OCI-M2 (cell line): ENCODE results near the gene PSG3.
"Not testable (repeated sequence)": the region's sequence is repeated elsewhere in the genome, so short reads cannot be mapped to it uniquely, and the experiment has no call there.

Source experiments
- DNase-seq: peaks from one replicate; lab custom pipeline; 2025; ENCODE audit not compliant: unreplicated experiment; lab: John Stamatoyannopoulos, UW

PSG3 gene

DNA sequence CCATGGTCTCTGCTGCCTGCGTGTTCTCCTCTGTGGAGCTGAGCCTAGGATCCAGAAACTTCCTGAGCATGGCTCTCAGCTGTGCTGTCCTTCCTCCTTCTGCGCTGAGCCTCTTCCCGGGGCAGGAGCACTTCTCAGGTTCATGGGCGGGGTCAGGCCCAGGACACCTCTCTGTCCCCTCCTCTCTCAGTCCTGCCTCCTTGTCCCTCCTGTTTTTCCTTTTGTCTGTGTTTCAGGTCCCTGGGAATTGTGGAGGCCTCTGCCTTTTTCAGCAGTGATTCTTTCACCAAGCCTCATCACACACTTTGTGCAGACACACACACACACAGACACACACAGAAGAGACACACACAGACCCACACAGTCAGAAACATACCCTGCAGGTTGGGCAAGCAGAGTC lies at the start of gene PSG3:
TSS of gene PSG3 (minus strand) at position 101 of the 400 bp plus-strand sequence. CDS start at position 4, 97 bp downstream.
- not testable (repeated sequence) for DNase-seq

DNA sequence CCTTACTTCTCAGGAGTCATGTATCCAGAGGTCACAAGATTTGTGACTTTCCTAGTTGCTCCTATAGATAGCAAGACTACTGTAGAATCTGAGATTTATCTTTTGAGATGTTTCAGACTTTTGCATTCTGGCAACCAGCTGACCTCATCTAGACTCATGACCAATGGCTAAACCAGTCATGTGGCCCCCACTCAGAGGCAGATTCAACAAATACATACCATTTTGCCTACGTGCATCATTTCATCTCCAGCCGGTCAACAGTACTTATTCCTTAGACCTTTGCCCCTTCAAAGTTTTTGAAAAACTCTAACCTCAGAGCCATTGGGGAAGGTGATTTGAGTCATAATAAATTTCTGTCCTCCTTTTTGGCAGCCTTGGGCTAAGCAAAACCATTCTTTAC lies 48.5 kb upstream of the PSG3 start:
- not testable (repeated sequence) for DNase-seq

DNA sequence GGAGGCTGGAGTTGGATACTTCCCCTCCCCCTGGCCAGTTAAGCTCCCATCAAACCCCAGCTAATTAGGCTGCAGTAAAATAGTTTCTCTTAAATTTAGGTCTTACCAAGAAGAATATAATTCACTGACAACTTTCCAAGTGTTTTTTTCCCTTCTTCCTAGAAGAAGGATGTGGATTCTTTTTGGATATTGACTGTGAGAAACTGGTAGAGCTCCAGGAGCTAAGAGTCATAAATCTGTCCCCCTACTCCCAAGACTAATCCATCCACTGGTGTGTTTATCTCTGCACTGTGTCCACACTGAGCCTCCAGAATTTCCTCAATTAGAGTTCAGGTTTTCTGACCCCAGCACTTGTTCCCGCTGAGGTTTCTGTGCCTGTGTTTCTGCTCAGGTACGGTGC lies 47.5 kb upstream of the PSG3 start:
- DNase-seq: not testable (repeated sequence)

DNA sequence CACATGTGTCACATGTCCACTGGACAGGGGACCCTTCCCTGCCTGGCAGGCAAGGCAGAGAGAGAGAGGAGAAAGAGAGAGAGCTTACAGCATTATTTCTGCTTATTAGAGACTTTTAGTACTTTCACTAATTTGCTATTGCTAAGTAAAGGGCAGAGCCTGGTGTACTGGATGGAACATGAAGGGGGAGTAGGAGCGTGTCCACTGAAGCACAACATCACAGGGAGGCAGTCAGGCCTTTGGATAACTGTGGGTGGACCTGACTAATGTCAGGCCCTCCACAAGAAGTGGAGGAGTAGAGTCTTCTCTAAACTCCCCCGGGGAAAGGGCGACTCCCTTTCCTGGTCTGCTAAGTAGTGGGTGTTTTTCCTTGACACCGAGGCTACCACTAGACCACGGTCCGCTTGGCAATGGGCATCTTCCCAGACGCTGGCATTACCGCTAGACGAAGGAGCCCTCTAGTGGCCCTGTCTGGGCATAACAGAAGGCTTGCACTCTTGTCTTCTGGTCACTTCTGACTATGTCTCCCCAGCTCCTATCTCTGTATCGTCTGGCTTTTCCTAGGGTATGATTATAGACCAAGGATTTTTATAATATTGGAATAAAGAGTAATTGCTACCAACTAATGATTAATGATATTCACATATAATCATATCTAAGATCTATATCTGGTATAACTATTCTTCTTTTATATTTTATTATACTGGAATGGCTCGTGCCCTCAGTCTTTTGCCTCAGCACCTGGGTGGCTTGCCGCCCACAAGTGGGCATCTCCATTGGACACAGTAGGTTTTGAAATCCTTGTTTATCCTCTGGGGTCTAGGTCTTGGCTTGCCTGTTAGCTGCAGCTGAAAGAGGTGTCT lies 36.7 kb upstream of the PSG3 start:
- peak; percentile 8 for DNase-seq

DNA sequence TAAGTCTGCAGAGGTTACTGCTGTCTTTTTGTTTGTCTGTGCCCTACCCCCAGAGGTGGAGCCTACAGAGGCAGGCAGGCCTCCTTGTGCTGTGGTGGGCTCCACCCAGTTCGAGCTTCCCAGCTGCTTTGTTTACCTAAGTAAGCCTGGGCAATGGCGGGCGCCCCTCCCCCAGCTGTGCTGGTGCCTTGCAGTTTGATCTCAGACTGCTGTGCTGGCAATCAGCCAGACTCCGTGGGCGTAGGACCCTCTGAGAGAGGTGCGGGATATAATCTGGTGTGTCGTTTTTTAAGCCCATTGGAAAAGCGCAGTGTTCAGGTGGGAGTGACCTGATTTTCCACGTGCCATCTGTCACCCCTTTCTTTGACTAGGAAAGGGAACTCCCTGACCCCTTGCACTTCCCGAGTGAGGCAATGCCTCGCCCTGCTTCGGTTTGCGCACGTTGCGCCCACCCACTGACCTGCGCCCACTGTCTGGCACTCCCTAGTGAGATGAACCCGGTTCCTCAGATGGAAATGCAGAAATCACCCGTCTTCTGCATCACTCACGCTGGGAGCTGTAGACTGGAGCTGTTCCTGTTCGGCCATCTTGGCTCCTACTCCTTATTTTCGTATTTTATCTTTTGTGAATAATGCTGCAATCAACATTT lies 34.4 kb upstream of the PSG3 start:
- DNase-seq: not testable (repeated sequence)

DNA sequence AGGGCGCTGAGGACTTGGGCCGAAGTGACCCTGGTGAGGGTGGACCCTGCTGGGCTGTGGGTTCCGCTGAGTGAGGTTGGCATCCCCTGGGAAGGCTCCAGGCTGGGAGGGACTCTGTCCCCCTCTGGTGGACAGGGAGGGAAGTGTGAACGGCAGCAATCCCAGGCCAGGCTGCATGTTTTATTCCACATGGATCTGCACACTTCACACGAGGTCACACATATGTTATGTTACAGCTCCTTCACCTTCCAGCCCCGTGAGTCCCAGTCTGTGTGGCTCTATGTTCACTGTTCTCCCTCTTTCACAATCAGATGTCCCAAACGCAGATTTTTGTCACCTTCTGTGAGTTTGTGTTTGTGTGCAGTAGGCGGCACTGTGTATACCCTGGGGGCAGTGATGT lies 27.0 kb upstream of the PSG3 start:
- DNase-seq: not testable (repeated sequence)

DNA sequence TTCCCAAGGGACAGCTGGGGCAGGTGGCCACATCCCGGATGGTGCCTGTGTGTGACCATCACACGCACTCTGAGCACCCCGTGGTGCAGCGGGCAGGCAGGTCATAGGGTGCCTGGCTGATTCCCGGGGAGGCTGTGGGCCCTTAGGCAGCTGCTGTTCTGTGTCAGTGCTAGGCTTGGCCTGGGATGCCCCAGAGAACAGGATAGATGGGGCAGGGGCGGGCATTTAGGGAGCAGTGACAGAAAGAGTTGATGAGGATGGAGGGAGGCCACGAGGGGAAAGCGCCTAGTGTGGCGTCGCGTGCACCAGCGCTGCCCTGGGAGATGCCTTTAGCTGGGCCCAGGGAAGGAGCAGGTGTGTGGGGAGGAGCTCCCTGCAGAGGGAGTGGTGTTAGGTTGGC lies 26.6 kb upstream of the PSG3 start:
- not testable (repeated sequence) for DNase-seq

DNA sequence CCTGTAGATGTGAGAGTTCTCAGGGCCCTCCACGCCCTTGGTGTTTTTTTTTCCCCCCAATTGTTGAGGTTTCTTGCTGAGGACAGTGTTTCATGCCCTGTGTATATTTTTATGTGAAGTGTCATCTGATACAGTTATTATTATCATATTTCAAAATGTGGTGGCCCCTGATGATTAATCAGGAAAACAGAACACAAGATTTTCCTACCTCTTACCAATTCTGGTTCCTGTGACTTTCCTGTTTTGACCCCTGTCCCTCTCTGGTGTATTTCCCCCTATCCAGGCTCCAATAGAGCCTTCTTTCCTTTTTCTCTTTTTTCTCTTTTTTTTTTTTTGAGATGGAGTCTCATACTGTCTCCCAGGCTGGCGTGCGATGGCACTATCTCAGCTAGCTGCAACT lies 24.6 kb upstream of the PSG3 start:
- no peak for DNase-seq

DNA sequence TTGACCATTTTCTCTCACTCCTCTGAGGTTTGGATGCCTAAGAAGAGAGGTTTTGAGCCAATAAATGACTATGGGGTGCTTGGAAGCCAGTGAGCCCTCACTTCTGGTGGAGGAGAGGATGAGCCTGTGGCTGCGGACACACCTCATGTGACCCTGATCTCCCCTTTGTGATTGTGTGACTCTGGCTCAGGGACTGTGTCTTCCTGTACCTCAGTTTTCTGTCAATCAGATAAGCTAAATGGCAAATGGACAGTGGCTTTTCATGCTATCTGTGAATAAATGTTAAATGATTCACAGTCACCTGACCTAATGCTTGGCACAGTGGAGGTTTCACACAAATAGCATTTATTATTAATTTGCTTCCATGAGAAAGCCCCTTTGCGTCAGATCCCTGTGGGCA lies 22.5 kb upstream of the PSG3 start:
- DNase-seq: no peak

DNA sequence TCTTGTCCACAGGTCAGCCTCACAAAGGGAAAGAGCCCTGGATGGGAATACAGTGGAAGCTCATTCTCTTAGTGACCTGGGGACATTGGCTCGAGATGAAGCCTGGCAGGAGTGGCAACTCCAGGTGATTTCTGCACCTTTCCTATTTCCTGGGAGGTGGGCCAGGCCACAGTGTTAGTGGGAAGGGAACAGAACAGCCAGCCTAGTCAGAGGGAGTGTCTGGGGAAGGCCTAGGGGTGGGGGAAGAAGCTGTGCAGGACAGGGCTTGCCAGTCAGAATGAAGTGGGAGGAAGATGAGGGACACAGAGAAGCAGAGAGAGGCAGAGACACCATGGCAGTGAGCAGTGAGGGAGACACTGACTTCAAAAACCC lies 21.6 kb upstream of the PSG3 start:
- not testable (repeated sequence) for DNase-seq

DNA sequence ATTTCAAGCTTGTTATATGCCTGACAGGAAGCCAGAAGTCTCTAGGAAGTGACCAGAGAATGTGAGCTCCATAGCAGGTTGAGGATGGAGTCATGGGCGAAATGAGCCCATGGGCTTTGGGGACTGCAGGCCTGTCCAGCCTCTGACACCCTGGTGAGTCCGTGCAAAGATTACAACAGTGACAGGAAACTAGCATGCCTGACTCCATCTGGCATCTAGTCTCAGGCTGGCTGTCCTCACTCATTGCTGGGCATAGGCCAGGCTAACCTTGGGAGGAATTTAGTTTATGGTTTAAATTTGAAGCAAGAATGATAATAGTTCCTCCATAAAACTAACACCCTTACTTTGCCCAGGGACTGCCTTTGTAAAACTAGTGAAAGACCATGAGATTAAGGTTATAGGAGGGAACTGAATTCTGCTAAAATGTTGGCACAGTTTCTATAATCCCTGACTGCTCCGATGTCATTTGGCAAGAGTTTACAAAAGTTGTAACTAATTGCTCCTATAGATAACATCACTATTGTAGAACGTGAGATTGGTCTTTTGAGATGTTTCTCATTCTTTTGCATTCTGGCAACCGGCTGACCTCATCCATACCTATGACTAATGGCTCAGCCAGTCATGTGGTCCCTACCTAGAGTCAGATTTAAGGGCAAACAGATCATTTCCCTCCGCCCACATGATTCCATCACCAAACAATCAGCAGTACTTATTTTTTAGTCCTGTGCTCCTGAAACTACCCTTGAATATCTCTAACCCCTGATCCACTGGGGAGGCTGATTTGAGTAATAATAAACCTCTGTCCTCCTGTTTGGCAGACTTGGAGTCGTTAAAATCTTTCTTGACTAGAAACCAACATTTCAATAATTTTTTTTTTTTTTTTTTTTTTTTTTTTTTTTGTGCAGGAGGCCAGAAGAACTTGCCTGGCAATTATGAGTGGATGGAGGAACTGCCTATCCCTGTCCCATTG lies 21.0 kb upstream of the PSG3 start:
- DNase-seq: not testable (repeated sequence)

DNA sequence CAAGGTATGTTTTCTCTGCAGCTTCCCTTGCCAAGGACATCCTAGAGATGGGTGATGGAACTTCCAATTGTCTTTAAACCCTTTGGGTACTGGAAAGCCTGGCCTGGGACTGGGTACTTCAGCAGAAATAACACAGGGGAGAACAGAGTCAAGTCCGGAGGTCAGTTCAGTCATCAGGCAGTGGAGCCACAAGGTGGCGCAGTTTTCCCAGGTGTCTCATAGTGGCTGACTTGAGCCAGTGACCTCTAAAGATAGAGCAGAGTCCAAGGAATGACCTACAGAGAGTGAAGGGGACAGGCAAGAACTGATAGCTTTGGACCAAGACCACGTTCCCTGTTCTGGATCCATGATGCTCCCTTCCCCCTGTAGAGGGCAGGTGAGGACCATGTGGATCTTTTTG lies 18.4 kb upstream of the PSG3 start:
- not testable (repeated sequence) for DNase-seq

DNA sequence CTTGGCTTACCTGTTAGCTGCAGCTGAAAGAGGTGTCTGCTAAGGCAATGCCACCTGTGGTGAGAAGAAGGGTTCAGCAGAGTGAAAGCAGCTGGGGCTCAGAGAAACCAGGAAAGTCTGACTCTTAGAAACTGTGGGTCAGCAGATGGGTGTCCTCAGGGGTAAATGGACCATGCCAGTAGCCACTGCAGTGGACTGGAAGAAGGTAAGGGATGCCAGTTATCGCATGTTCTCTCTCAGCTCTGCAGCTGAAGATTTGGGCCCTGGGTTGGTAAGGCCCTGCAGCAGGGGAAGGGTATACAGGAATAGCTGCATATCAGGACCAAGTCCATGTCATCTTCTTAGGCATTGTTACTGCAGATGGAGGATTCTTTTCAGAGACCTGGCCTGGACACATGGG lies 12.0 kb upstream of the PSG3 start:
- not testable (repeated sequence) for DNase-seq

DNA sequence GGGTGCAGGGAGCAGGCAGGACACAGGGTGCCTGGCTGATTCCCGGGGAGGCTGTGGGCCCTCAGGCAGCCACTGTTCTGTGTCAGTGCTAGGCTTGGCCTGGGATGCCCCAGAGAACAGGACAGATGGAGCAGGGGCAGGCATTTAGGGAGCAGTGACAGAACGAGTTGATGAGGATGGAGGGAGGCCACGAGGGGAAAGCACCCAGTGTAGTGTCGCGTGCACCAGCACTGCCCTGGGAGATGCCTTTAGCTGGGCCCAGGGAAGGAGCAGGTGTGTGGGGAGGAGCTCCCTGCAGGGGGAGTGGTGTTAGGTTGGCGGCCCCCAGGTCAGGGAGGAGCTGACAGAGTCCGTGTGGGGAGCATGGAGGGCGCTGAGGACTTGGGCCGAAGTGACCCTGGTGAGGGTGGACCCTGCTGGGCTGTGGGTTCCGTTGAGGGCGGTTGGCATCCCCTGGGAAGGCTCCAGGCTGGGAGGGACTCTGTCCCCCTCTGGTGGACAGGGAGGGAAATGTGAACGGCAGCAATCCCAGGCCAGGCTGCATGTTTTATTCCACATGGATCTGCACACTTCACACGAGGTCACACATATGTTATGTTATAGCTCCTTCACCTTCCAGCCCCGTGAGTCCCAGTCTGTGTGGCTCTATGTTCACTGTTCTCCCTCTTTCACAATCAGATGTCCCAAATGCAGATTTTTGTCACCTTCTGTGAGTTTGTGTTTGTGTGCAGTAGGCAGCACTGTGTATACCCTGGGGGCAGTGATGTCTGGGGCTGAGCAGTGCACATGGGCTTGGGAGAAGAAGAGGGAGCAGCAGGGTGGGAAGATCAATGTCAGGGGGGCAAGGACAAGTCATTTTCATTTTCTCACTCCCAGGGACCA lies 1.7 kb upstream of the PSG3 start:
- not testable (repeated sequence) for DNase-seq

DNA sequence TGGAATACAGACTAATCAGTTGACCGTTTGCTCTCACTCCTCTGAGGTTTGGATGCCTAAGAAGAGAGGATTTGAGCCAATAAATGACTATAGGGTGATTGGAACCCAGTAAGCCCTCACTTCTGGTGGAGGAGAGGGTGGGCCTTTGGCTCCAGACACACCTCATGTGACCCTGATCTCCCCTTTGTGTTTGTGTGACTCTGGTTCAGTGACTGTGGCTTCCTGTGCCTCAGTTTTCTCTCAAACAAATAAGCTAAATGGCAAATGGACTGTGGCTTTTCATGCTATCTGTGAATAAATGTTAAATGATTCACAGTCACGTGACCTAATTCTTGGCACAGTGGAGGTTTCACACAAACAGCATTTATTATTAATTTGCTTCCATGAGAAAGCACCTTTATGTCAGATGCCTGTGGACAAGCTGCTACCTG lies 2.7 kb downstream of the PSG3 start:
- DNase-seq: not testable (repeated sequence)

DNA sequence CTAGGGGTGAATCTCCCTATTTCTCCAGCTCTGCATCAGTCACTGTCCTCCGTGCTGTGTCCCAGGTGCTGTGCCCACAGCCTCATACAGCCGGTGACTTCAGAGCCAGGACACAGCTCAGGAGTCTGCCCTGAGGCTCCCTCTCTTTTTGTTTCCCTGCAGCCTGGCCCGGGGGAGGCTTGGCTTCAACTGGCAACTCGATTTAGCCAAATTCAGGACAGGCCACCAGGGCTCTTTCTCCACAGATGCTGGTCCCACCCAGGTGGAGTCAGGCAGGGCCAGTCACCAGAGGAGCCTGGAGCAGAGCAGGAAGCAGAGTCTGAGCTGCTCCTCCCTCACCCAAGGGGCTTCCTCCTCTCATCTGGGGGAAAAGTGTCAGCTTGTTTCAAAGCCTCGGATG lies 11.9 kb downstream of the PSG3 start:
- DNase-seq: not testable (repeated sequence)

DNA sequence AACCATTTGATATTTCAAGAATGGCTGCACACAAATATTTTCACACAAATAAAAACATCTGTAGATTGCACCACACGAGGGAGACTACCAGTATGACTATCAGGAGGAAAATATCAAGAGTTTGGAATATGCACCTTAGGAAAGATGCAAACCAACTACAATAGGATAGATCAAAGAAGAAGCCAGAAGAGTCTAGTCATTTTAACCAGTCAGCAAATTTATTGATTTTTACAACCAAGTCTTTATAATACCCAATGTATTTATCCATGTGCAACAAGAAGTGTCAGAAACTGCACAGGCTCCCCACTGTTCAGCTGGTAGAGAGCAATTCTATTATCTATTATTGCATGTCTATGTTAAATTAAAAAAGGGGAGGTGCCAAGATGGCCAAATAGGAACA lies 26.3 kb downstream of the PSG3 start:
- DNase-seq: not testable (repeated sequence)

DNA sequence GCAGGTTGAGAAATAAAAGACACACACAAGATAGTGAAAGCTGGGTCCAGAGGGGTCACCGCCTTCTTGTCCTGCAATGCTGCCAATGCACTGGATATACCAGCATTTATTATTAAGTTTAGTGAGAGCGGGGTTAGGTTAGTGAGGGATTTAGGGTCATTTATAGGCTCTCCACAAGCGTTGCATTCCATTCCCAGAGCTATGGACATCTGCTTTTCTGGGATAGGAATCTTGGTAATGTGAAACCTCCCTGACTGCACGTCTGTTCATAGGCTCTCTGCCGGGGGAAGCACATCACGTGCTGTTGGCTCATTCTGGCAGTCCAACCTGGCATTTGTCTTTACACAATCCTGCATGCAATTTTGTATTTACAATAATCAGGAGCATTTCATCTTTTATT lies 27.5 kb downstream of the PSG3 start:
- DNase-seq: not testable (repeated sequence)

DNA sequence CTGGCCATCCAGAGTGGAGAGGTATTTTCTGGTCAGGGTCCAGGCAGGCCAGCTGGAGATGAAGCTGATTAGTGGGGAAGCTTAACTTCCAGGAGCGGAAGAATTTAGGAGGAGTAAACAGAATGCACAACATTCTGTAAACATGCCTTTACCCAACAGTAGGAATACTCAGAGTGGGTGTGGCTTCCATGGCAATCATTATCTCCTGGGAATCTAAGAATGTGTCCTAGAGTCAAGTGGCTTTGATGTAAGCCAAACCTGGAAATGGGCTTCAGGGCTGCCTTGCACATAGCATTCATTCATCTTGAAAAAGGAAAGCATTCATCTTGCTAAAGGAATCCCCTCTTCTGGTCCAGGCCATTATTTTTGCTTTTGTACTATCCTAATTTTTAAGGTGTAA lies 29.3 kb downstream of the PSG3 start:
- DNase-seq: not testable (repeated sequence)

DNA sequence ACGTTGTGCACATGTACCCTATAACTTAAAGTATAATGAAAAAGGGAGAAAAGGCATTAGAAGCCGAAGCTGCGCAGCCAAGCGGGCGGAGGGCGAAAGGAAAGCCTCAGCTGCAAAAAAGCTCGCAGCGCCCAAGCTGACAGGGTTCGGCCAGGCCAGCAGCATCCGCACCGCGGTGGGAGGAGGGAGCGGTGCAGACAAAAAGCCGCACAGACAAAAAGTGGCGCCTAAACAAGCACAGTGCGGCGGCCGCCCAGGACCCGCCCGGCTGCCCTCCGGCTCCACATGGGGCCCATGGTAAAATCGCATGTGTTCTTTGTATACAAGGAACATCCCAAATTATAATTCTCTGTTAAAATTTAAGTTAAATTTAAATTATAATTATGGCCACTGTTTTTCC lies 42.4 kb downstream of the PSG3 start:
- no peak for DNase-seq
